ENCODE data around the gene RBFOX1.

Gene RBFOX1

DNA sequence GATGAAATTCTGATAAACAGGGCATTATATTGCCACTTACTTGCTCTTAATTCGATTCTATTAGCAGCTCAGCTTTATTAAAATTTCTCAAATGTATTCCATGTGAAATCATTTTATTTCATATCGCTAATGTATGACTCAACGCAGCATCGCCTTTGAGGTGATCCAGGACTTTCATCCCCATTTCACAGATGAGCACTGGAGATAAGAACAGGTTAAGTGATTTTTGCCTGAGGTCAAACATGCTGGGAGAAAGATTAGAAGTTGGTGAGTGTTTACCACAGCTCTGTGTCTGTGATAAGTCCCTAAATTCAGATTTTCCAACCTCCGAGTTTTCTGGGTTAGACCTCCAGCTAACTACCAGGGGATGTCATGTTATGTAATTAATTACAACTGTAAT, 43.6 kb downstream of the RBFOX1 start:
- no peak for DNase-seq

DNA sequence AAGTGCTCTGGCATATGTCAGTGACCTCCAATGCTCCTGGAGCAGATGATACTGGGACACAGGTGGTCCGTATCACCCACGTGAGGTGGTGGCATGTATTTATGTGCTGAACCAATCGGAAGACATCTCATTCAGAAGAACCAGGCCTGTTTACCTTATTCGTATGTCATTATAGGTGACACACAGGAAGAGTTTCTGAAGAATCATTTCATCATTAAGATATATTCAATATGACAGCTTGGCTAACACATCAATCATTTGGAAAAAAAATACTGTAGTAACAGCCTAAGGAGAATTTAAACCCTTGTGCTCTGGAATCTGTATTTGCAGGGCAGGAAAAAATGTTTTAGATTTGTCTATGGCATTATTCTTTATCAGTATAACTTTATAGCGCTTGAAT, 44.6 kb downstream of the RBFOX1 start:
- DNase-seq, result no peak

DNA sequence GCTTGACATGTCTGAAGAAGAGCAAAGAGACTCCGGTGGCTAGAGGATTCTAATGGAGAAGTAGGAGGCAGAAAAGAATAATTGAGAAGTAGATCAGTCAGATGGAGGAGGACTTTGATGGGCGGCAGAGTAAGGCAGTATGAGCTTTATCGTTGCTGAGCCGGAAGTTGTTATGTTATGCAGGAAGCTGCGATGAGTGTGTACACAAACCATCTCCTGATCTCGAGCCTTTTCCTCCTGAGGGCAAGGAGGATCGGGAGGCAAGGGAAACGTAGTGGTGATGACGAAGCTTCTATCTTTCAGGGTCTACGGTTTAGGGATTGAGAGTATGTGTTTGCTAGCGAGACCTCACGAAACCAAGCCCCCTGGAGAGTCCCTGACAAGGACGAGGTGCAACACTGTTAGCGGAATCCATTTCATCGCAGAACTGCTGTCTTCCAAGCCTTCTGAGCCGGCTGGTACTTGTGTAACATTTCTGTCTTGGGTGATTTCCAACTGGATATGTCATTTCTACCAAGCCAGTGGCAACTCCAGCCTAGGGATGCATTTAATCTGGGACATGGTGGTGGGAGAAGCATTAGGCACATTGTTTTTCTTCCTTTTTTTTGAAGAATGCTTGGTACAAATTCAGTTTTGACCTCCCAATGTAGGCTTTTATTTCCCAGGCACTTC, 45.5 kb downstream of the RBFOX1 start:
- DNase-seq, result no peak

DNA sequence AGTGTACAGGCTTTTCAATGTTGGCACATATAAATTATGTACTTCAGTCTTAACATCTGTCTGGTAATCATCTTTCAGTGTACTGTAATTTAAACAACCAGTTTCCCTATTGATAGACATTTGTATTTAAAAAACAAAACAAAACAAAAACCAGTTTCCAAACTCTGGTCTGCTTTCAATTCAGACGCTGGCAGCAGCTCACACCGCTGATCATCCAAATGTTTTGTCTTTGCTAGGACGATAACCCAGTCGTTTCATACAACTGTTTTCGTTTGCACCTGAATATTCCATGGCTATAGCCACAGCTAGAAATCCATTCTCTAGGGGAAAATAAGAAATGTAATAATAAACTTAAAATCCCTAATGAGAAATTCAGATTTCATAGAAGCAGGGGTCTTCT, 47.8 kb downstream of the RBFOX1 start:
- DNase-seq, result no peak

DNA sequence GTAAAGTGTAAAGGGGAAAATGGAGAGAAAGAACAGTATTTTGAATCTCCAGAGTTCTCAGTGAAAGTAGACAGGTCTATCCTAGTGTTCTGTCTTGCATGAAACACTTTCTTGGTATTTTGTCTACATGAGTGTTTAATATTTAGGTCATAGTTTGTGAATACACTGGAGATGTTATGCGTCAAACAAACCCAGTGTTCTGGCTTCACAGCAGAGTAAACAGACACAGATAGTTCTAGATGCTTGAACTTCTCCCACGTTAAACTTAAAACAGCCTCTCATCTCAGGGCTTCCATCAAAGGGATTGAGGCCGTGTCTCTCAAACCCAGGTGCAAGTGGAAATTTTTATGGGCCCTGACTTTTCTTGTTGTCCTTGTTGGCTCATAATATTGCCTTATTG, 48.3 kb downstream of the RBFOX1 start:
- no peak for DNase-seq

DNA sequence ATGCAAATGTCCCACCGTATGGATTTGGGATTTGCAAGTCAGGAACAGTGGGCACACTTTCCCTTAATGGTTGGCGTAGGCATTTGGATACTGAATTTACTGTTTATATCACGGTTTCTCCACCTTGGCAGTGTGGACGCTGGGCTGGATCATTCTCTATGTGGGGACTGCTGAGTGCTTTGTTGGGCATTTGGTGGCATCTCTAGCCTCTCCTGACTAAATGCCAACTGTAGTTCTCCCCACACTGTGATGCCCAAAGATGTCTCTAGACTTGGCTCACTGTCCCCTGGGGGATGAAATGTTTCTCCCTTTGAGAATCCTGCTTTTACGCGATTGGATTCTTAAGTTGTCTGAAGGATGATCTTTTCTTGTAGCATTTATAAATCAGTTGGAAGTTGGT, 49.0 kb downstream of the RBFOX1 start:
- DNase-seq, result no peak

DNA sequence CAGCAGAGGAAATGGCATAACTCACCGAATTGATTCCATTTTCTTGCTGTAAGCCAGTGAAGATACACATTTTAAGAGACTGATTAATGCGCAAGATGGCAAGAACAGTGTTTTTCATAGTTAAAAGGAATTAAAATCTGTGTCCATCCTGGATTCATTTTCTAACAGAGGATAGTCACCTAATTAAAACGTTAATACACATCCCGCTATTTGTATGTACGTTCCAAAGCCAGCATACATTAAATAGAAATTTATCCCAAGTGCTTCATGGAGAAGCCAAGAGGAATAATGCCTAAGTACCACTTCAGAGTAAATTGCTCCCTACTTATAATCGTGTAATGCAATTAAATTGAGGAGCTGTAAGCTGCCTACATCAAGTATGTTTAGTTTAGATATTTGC, 49.9 kb downstream of the RBFOX1 start:
- DNase-seq, result no peak

DNA sequence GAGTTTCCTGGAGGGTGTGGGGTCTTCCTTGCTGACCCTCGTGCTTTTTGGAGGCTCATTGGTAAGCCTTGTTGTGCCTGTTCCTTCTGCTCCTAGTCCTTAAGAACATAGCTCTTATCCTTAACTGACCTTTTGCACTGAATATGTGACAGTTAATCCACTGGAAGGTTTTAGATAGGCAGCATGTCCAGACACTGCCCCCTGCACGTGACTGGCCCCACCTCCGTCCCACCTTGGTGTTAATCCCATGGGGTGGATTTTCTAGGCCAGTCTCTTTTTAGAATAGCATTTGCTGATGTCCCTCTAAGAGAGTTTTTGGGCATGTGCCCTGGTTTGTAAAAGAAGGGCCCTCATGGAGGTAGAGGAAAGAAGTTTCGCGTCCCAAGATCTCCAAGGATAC, 58.3 kb downstream of the RBFOX1 start:
- no peak for DNase-seq

DNA sequence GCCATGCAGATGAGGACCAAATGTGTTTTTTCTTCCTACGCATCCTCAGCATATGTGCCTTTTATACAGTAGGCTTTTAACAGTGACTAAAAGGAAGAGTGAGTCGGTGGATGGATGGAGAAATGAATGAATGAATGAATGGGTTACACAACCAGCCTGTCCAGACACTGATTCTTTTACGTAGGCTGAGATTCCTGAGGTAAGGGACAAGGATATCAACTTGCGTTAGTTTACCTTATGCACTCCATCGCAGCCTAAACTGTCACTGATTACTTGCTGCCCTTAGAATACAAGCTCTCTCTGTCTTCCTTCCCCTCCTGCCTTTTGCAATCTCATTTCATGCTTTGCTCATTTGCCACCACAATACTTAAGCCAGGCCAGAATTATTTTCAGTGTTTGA, 59.0 kb downstream of the RBFOX1 start:
- DNase-seq, result no peak

DNA sequence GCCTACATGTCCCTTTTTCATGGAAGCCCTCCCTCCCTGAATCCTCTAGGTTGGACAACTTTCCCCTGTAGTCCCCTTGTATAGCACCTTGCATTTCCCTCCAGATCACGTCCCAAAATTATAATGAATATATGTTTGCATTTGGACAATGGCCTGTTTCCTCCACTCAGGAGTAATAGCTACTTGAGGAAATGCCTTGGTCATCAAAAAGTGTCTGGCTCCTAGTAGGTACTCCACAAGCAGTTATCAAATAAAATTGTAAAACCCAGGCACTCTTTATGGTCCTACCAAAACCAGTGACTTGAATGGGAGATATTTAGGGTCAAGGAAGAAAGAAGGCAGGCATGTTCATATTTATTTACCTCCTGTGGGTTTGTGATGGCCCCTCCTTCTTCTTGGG, 59.6 kb downstream of the RBFOX1 start:
- no peak for DNase-seq

DNA sequence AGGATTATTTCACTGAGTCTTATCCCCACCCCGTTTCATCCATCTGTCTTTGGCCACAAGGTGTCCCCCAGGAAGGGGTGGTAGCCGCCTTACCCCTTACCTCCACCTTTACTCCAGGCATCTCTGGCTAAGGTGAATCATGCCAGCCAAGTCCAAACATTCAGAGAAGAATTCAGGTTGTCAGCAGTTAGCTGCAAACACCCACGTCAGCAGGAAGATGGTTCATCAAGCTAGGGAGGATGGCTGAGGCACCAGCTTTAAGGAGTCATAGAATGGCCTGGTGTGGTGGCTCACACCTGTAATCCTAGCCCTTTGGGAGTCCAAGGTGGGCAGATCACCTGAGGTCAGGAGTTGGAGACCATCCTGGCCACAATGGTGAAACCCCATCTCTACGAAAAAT, 61.0 kb downstream of the RBFOX1 start:
- DNase-seq, result no peak

DNA sequence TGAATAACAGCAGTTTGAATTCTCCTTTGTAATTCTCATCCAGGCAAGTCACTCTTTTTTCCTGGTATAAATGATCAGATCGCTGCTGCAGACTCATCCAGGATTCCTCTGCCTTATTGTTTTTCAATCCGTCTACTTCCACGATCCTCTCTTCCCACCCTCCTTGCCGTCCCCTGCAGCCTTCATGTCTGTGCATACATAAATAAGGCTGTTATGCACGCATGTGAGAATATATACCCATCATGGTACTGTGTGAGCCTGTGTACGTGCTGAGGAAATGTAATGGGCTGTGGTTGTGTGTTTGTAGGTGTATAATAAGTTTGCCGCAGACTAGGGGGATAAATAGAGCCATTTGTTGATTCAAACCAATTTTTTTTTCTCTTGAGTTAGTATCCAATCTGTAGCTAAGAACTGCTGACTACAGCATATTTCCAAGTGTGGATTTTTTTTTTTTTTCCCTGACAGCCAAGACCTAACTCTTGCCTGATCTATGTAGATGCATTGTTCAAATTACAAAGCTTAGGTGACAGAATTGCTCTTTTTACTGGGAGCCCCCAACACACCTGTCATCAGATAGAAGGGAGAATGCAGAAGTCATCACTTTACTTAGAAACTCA, 62.2 kb downstream of the RBFOX1 start:
- no peak for DNase-seq

DNA sequence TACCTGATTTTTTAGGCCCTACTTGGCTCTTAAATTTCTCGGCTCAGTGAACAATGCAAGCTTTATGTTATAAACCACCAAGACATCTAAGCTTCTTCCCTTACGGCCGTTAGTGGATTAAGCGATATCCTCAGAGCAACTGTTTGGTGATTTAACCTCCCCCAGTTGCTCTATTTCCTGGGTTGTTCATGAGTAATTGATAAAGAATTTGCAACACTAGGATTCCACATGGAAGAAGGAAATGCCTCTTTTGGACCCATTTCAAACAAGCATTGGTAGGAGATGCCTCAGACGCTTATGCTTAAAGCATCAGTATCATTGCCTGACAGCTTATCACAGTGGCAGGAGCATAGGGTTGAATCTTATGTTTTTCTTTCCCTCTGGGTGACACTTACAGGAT, 65.3 kb downstream of the RBFOX1 start:
- no peak for DNase-seq

DNA sequence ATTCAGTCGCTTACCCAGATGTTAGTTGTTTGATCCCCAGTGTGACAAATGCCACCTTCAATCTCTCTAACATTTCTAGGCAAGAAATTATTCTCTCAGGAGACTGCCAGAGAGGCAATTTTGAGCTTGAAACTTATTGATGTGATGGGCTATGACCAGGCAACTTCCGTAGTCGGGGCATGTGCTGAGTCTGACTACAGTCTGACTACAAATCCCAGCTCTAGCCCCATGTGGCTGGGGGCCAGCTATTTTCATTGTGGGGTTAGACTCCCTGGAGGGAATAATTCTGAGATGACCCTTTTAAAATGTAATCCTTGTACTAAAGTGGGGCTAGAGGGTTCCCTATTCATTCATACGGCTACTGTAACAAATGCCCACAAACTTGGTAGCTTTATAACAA, 65.9 kb downstream of the RBFOX1 start:
- no peak for DNase-seq

DNA sequence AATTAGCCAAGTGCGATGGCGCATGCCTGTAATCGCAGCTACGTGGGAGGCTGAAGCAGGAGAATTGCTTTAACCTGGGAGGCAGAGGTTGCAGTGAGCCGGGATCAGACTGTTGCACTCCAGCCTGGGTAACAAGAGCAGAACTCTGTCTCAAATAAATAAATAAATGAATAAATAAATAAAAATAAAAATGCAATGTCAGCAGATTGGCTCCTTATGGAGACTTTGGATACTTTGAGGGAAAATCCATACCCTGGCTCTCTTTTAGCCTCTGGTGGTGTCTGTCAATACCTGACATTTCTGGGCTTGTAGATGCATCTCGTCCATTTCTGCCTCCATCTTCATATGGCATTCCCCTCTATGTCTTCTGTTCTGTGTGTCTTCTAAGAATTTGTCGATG, 66.7 kb downstream of the RBFOX1 start:
- no peak for DNase-seq

DNA sequence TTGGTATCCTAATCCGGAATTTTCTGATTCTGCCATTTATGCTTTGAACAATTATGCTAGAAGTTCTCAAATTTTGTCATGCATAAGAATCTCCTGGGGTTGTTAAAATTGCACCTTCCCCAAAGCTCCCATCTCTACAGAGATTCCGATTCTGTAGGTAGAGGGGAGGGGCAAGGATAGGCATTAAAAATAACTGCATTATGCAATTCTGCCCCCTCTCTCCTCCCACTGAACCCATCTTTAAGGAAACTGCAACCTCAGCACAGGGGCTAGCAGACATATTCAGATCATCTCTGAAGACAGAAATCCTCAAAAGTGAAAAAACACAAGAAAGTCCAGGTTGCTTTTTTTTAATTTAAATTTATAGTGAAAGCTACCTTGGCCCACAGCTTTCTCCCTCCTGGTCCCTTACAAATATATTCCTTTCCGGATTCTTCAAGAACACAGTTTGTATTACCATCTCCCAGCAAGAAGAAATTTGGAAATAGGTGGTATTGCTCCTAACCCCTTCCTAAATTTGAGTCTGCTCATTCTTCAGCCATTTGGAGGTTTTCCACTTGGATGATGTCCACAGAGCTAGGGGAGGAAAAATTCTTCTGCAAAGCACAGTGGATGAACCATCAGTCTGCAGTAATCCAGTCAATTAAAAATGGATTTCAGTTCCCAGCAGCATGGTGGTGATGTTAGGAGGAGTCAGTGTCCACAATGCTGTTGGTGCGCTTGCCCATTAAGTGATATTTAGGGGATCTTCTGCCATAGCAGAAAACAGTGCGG, 67.7 kb downstream of the RBFOX1 start:
- no peak for DNase-seq

DNA sequence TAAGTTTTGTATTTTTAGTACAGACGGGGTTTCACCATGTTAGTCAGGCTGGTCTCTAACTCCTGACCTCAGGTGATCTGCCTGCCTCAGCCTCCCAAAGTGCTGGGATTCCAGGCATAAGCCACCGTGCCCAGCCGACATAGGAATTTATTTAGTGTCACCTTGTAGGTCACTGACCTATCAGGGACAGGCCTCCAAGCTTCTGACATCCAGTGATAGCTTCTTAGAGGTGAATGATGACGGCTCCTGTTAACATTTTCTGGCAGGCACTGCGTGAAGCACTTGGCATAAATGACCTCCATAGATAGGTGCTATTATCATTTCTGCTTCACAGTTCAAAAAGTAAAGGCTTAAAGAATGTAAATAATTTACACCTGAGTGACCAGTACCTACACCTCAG, 71.6 kb downstream of the RBFOX1 start:
- no peak for DNase-seq

DNA sequence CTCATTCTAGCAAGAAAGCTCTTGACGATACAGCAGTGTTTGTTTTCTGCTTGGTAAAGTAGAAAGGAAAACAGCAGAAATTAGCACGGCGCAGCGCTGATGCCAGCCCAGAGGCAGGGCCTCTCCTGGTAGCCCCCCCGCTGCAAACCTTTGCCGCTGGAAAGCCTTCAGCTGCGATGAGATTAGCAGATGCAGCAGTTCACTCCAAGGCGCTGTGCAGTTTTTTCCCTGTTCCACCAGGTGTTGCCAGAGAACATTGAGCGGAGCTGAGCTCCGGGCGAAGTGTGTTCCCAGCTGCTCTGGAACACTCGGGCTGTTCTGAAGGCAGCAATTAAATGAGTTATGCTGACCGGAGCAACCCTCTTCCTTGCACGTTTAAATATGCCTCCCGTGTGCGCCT, 72.5 kb downstream of the RBFOX1 start:
- DNase-seq, result no peak

DNA sequence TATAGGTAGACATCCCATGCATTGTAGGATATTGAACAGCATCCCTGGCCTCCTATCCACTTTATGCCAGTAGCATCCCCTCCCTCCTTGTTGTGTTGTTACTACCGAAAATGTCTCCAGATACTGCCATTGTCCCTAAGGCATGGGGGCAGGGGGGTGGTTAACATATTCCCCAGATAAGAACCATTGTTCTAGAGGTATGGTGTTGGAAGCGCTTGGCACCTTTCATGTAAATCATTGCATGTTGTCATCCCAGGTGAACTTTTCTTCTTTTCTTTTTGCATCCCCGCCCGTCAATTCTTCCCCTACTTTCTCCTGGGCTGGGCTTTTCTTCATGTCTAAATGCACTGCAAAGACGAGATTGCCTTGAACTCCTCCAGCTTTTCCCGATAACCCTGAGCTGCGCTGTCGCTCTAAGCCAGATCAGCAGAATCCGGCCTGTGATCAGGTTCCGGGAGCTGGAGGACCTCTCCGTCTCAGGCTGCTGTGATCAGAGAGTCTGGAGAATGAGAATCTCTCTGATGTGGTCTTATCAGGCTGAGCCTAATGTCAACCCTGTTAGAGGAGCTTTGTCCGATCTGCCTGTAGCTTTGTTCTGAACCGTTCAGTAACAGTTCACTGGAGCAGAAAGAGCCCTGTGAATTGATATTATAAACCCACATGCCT, 76.2 kb downstream of the RBFOX1 start:
- DNase-seq, result no peak

DNA sequence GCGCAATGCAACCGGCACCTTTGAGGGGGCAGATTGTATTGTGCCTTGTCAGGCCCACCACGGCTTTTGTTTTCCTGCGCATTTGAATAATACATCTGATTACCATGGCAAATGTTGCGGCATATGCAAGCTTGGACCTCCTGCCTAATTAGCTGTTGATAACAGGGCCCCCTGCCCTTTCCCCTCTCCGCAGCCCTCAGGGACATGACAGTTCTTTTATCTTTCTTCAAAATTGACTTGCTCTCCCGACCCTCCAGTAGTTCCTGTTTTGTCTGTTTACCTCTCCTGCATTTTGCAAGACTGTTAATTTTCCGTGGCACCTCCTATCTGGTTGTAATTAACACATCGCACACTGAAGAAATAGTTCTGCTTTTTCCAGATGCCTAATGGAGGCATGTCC, 86.8 kb downstream of the RBFOX1 start:
- DNase-seq, result no peak

DNA sequence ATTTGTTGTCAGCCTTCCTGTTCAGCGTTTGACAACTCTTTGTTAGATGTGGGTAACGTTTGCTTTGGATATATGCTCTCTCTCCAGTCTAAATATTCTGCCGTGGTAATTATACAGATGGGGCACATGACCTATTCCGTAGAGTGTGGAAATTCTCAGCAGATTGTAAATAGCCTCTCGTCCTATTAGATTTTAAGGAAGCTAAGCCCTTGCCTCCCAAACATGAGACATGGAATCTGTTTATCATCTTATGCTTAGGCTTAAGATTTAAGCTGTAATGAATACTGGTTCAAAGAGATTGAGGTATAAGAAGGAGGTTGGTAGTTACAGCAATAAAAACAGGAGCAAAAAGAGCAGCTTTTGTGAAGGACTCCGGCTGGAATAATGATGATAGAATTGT, 87.4 kb downstream of the RBFOX1 start:
- no peak for DNase-seq

DNA sequence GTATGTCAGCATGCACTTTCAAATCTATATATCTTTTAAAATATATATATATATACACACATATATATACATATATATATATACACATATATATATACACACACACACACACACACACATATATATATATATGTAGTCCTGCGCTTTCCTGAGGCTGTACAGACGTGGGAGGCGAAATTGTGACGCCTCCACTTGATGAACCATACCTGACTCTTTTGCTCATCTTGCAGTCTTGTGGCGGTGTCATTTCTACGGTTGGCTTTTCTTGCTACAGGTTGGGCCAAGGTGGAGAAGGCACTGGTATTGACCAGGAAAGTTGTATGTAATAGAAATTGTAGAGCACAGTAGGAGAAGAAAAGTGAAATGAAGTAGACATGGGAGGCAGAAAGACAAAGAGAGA, 88.2 kb downstream of the RBFOX1 start:
- no peak for DNase-seq

DNA sequence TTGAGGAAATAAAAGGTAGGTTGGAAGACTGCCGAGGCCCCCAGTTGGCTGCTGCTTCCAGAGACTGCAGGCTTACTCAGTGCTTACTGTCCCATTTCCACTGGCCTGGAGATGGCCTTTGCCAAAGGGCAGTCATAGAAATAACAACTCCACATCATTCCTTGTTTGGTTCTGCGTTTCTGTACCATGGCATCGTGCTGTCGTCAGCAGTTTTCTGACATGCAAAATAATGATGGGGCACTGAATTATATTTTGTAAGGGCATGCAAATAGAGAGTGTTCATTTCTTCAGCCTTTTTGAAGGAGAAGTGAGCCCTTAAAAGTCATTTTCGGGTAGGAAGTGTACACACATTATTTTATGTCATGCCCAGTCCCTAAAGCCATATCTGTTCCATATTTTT, 88.9 kb downstream of the RBFOX1 start:
- no peak for DNase-seq
